Measurements from ENCODE around the gene OLFM1. TPM values are rescaled to one million over a fixed set of nuclear protein-coding genes. Genes with fewer than 3 reads are reported as not detected.

Gene OLFM1
- total and polyA plus RNA-seq, 2 experiments from 2014 or later, result 2.4 to 3.8 TPM

- TF ChIP-seq CTCF (IDR thresholded peaks at IDR 0.05; ENCODE audit: low read depth, low read length), result no peak
- Histone ChIP-seq H3K4me3 (no peak overlapping the region), H3K27me3 (peaks cover 29% of the 10 kb centered on the region), H3K36me3 (no peaks in the 10 kb centered on the region), H3K4me1 (ENCODE audit: low read depth) (no peaks in the 10 kb centered on the region), H3K9me3 (ENCODE audit: low read depth) (no peaks in the 10 kb centered on the region), H3K27ac (no peak overlapping the region)
- DNase-seq (ENCODE audit: low read depth in 1 of 2, low spot score in 1 of 2), result no peak
Measured at GRCh38 chr9:135079676-135080075, 7.8 kb upstream of the OLFM1 start.

DNA sequence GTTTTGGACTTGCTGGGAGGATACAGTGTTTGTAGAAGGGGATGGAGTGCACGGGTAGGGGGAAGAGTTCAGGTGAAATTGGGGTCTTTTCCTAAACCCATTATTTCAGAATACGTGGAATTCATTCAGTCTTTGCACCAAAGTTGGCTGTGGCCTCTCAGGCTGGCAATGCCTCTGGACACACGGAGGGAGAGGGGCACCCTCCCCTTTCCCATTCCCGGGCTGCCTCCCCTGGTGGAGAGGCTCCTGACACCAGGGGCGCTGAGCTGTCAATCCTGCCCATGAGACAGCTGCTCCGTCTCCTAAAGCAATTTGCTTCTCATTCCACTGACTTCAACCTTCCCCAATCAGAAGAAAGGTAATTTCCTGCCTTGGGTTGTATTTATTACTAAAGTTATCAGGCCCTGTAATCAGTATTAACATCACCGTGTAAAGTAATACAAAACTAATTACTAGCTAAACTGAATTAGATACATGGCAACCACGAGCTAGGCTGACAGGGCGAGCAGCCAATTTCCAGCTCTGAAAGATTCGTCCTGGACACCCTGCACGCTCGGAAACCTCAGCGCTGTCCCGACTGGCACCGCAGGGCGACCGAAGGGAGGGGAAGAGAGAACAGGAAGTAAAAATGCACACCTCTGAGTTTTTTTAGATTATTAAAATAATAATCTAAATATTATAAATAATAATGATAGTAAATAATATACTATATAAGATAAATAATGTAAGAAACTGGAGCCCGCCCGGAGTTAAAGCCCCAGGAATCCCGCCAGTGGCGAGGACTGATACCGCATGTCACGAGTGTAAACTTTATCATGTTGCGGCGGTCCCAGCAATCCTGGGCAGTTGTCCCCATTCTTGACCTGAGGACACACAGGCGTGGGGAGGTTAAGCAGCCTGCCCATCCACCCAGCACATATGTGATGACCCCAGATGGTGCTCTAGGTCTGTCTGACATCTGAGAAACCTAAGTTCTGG is 6.9 kb upstream of the OLFM1 start:
- no peak for DNase-seq (ENCODE audit: low read depth in 1 of 2, low spot score in 1 of 2)
- Histone ChIP-seq H3K36me3 (no peaks in the 10 kb centered on the region), H3K4me3 (no peak overlapping the region), H3K27me3 (peaks cover 20% of the 10 kb centered on the region), H3K4me1 (ENCODE audit: low read depth) (no peaks in the 10 kb centered on the region), H3K9me3 (ENCODE audit: low read depth) (no peaks in the 10 kb centered on the region), H3K27ac (no peak overlapping the region)
- no peak for TF ChIP-seq CTCF (IDR thresholded peaks at IDR 0.05; ENCODE audit: low read depth, low read length)

DNA sequence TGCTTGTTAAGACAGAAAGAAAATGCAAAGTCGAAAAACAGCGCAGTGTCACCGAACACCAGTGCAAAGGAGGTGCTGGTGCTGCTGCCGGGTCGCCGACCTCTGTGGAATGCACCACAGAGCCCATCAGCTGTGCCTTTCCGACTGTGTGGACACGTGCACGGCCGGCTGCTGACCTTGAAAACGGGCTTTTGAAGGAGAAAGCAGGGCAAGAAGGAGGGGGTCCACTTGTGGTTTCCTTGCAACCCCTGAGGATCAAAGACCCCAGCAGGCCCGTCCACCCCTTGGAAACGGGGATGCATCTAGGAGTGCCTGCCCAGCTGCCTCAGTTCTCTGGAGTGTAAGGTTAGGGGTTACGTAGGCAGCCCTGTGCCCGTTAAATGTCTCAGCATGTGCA is 6.2 kb upstream of the OLFM1 start:
- Histone ChIP-seq H3K36me3 (no peaks in the 10 kb centered on the region), H3K9me3 (ENCODE audit: low read depth) (no peaks in the 10 kb centered on the region), H3K4me3 (no peak overlapping the region), H3K27ac (no peak overlapping the region), H3K27me3 (peaks cover 13% of the 10 kb centered on the region), H3K4me1 (ENCODE audit: low read depth) (no peaks in the 10 kb centered on the region)
- DNase-seq (ENCODE audit: low read depth in 1 of 2, low spot score in 1 of 2), result no peak
- TF ChIP-seq CTCF (IDR thresholded peaks at IDR 0.05; ENCODE audit: low read depth, low read length), result no peak

DNA sequence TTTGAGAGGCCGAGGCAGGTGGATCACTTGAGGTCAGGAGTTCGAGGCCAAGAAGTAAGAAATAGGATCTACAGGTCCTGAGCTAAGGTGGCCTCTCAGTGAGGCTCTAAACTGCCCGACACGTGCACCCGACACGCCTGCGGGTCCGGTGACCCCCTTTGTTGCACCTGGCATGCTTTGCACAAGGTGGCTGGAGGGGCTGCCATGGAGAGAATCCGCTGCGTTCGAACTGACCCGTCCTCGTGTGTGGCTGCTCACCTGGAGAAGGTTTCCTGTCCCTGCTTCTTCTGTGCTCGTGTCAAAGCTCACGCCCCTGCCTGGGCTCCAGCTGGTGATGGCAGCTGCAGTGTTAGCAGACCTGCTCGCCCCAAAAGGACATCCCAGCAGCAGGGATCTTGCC is 5.7 kb upstream of the OLFM1 start:
- no peak overlapping the region for H3K4me3 ChIP-seq
- no peak for TF ChIP-seq CTCF (IDR thresholded peaks at IDR 0.05; ENCODE audit: low read depth, low read length)
- H3K27ac ChIP-seq, result no peak overlapping the region
- DNase-seq (ENCODE audit: low read depth in 1 of 2, low spot score in 1 of 2), result no peak
- peaks cover 11% of the 10 kb centered on the region for H3K27me3 ChIP-seq
- no peaks in the 10 kb centered on the region for H3K4me1 ChIP-seq (ENCODE audit: low read depth)
- no peaks in the 10 kb centered on the region for H3K36me3 ChIP-seq
- no peaks in the 10 kb centered on the region for H3K9me3 ChIP-seq (ENCODE audit: low read depth)

GRCh38 chr9:135082536-135082935 is 4.9 kb upstream of the OLFM1 start:
- Histone ChIP-seq H3K4me3 (no peak overlapping the region), H3K9me3 (ENCODE audit: low read depth) (no peaks in the 10 kb centered on the region), H3K27me3 (peaks cover 10% of the 10 kb centered on the region), H3K4me1 (ENCODE audit: low read depth) (no peaks in the 10 kb centered on the region), H3K27ac (no peak overlapping the region), H3K36me3 (no peaks in the 10 kb centered on the region)
- no peak for DNase-seq (ENCODE audit: low read depth in 1 of 2, low spot score in 1 of 2)
- TF ChIP-seq CTCF (IDR thresholded peaks at IDR 0.05; ENCODE audit: low read depth, low read length), result no peak

Data from cardiac muscle cell (in vitro differentiated cells and primary cell).